Measurements from ENCODE around the gene MGLL. TPM values are rescaled to one million over a fixed set of nuclear protein-coding genes. Genes with fewer than 3 reads are reported as not detected.
A peak's percentile ranks its signal among the peaks of the same experiment; 100 is the strongest.

MGLL gene
- total RNA-seq, 2 experiments from 2014 or later: 2.1 to 3.6 TPM

- Mint-ChIP-seq H3K36me3 (no peaks in the 10 kb centered on the region), H3K9me3 (no peaks in the 10 kb centered on the region), H3K27ac (no peak overlapping the region), H3K27me3 (peaks cover 9% of the 10 kb centered on the region), H3K4me3 (no peak overlapping the region), H3K4me1 (peaks cover 3% of the 10 kb centered on the region)
- DNase-seq (no peak), ATAC-seq (ENCODE audit: low read depth) (no peak)
- POLR2A ChIA-PET: no interaction called here
These were observed 76.5 kb downstream of the MGLL start for GRCh38 chr3:127745656-127746399.

GRCh38 chr3:127744875-127745274 lies 77.4 kb downstream of the MGLL start:
- POLR2A ChIA-PET: no interaction called here
- H3K4me1 Mint-ChIP-seq: no peaks in the 10 kb centered on the region
- no peak overlapping the region for H3K4me3 Mint-ChIP-seq
- no peaks in the 10 kb centered on the region for H3K36me3 Mint-ChIP-seq
- ATAC-seq (ENCODE audit: low read depth) (no peak), DNase-seq (no peak)
- no peak overlapping the region for H3K27ac Mint-ChIP-seq
- H3K27me3 Mint-ChIP-seq: peaks cover 6% of the 10 kb centered on the region
- H3K9me3 Mint-ChIP-seq: no peaks in the 10 kb centered on the region

GRCh38 chr3:127744253-127744815 lies 78.0 kb downstream of the MGLL start:
- Mint-ChIP-seq H3K27me3 (peaks cover 6% of the 10 kb centered on the region), H3K9me3 (no peaks in the 10 kb centered on the region)

GRCh38 chr3:127743351-127744252 lies 78.7 kb downstream of the MGLL start:
- ATAC-seq (ENCODE audit: low read depth) (no peak), DNase-seq (no peak)
- no peak overlapping the region for H3K4me3 Mint-ChIP-seq
- no peak overlapping the region for H3K27ac Mint-ChIP-seq
- POLR2A ChIA-PET: no interaction called here
- H3K4me1 Mint-ChIP-seq: no peaks in the 10 kb centered on the region
- no peaks in the 10 kb centered on the region for H3K36me3 Mint-ChIP-seq
- peaks cover 6% of the 10 kb centered on the region for H3K27me3 Mint-ChIP-seq
- no peaks in the 10 kb centered on the region for H3K9me3 Mint-ChIP-seq

More at GRCh38 chr3:127744253-127744815, 78.0 kb downstream of the MGLL start:
- H3K36me3 Mint-ChIP-seq: no peaks in the 10 kb centered on the region
- H3K27ac Mint-ChIP-seq: no peak overlapping the region
- POLR2A ChIA-PET: no interaction called here
- DNase-seq: no peak
- H3K4me3 Mint-ChIP-seq: no peak overlapping the region
- no peaks in the 10 kb centered on the region for H3K4me1 Mint-ChIP-seq
- ATAC-seq (ENCODE audit: low read depth): no peak

GRCh38 chr3:127742580-127742979 lies 79.7 kb downstream of the MGLL start:
- ATAC-seq (ENCODE audit: low read depth): no peak
- Mint-ChIP-seq H3K4me3 (no peak overlapping the region), H3K36me3 (no peaks in the 10 kb centered on the region), H3K4me1 (peaks cover 4% of the 10 kb centered on the region), H3K27me3 (peaks cover 6% of the 10 kb centered on the region), H3K9me3 (no peaks in the 10 kb centered on the region), H3K27ac (no peak overlapping the region)
- DNase-seq: no peak
- POLR2A ChIA-PET: no interaction called here

- Mint-ChIP-seq H3K4me1 (peaks cover 4% of the 10 kb centered on the region), H3K4me3 (no peak overlapping the region), H3K36me3 (no peaks in the 10 kb centered on the region), H3K9me3 (no peaks in the 10 kb centered on the region), H3K27me3 (peaks cover 6% of the 10 kb centered on the region), H3K27ac (no peak overlapping the region)
- ATAC-seq (ENCODE audit: low read depth): no peak
- POLR2A ChIA-PET: no interaction called here
- no peak for DNase-seq
These were observed 80.6 kb downstream of the MGLL start for GRCh38 chr3:127741690-127742089.

GRCh38 chr3:127741246-127741645 lies 81.1 kb downstream of the MGLL start:
- POLR2A ChIA-PET: no interaction called here
- H3K27ac Mint-ChIP-seq: no peak overlapping the region

GRCh38 chr3:127740136-127740915 lies 82.0 kb downstream of the MGLL start:
- Mint-ChIP-seq H3K9me3 (no peaks in the 10 kb centered on the region), H3K27ac (no peak overlapping the region), H3K27me3 (peaks cover 11% of the 10 kb centered on the region), H3K36me3 (no peaks in the 10 kb centered on the region), H3K4me3 (no peak overlapping the region), H3K4me1 (peaks cover 4% of the 10 kb centered on the region)
- DNase-seq (no peak), ATAC-seq (ENCODE audit: low read depth) (no peak)
- POLR2A ChIA-PET: no interaction called here

More at GRCh38 chr3:127741246-127741645, 81.1 kb downstream of the MGLL start:
- Mint-ChIP-seq H3K9me3 (no peaks in the 10 kb centered on the region), H3K4me3 (no peak overlapping the region), H3K27me3 (peaks cover 6% of the 10 kb centered on the region), H3K36me3 (no peaks in the 10 kb centered on the region), H3K4me1 (peaks cover 4% of the 10 kb centered on the region)
- DNase-seq (no peak), ATAC-seq (ENCODE audit: low read depth) (no peak)

- ATAC-seq (ENCODE audit: low read depth) (no peak), DNase-seq (no peak)
- Mint-ChIP-seq H3K27ac (no peak overlapping the region), H3K36me3 (no peaks in the 10 kb centered on the region), H3K27me3 (peaks cover 17% of the 10 kb centered on the region), H3K4me3 (no peak overlapping the region), H3K9me3 (no peaks in the 10 kb centered on the region), H3K4me1 (peaks cover 7% of the 10 kb centered on the region)
- POLR2A ChIA-PET: no interaction called here
These were observed 82.8 kb downstream of the MGLL start for GRCh38 chr3:127739347-127740135.

- peaks cover 7% of the 10 kb centered on the region for H3K4me1 Mint-ChIP-seq
- H3K27me3 Mint-ChIP-seq: peaks cover 21% of the 10 kb centered on the region
- no peak for ATAC-seq (ENCODE audit: low read depth)
- peak overlapping the region; percentile 30 for H3K4me3 Mint-ChIP-seq
- H3K27ac Mint-ChIP-seq: peak overlapping the region; percentile 42
- POLR2A ChIA-PET: no interaction called here
- no peaks in the 10 kb centered on the region for H3K36me3 Mint-ChIP-seq
- H3K9me3 Mint-ChIP-seq: no peaks in the 10 kb centered on the region
- DNase-seq: no peak
These were observed 84.0 kb downstream of the MGLL start for GRCh38 chr3:127738192-127738840.

GRCh38 chr3:127736801-127737539 lies 85.3 kb downstream of the MGLL start:
- no peaks in the 10 kb centered on the region for H3K36me3 Mint-ChIP-seq
- no peaks in the 10 kb centered on the region for H3K9me3 Mint-ChIP-seq

More at GRCh38 chr3:127736801-127737539, 85.3 kb downstream of the MGLL start:
- Mint-ChIP-seq H3K4me1 (peaks cover 7% of the 10 kb centered on the region), H3K4me3 (no peak overlapping the region), H3K27ac (no peak overlapping the region), H3K27me3 (peaks cover 24% of the 10 kb centered on the region)
- POLR2A ChIA-PET: interaction anchor here (0.7 kb wide), 1 partner anchor 21 kb away, joined by 6 read pairs; no protein-coding TSS in a partner anchor
- no peak for ATAC-seq (ENCODE audit: low read depth)
- DNase-seq: no peak

All from activated naive CD8-positive, alpha-beta T cell treated with anti-CD3 and anti-CD28 coated beads, Interleukin-2, amount 10 ng/mL, durations not matched to agents 7 days and 5 days (primary cell).